SK-N-SH (cell line): ENCODE results near the gene TTC5.

Experiments used
- EZH2phosphoT487 ChIP-seq: fragments of 200-600 bp; sonication (generic); IDR thresholded peaks from 2 replicates; pipeline ENCODE4 v1.6.1; 2017; ENCODE audit warnings: low read depth, mixed run types, mild to moderate bottlenecking, antibody characterized with exemption, moderate library complexity, borderline replicate concordance
- FOSL2 ChIP-seq: IDR thresholded peaks from 2 replicates; pipeline ENCODE4 v1.4.0; 2012; ENCODE audit warnings: low read depth, mild to moderate bottlenecking, moderate library complexity, borderline replicate concordance
- JUND ChIP-seq: IDR thresholded peaks from 2 replicates; pipeline ENCODE4 v1.4.0; 2012
- POLR2AphosphoS5 ChIP-seq: IDR thresholded peaks from 2 replicates; pipeline ENCODE4 v1.6.1; 2012; ENCODE audit warnings: low read depth, low read length
- TF ChIP-seq, protein P1 (sequence below): fragments of 200-600 bp; sonication (generic); IDR thresholded peaks from 2 replicates; pipeline ENCODE4 v1.6.1; 2017; ENCODE audit warnings: antibody characterized with exemption, mild to moderate bottlenecking, moderate library complexity
- TF ChIP-seq, protein P2 (sequence below): IDR thresholded peaks from 2 replicates; pipeline ENCODE4 v1.6.1; 2012; ENCODE audit warnings: mild to moderate bottlenecking, low read depth, low read length, moderate library complexity

DNA sequence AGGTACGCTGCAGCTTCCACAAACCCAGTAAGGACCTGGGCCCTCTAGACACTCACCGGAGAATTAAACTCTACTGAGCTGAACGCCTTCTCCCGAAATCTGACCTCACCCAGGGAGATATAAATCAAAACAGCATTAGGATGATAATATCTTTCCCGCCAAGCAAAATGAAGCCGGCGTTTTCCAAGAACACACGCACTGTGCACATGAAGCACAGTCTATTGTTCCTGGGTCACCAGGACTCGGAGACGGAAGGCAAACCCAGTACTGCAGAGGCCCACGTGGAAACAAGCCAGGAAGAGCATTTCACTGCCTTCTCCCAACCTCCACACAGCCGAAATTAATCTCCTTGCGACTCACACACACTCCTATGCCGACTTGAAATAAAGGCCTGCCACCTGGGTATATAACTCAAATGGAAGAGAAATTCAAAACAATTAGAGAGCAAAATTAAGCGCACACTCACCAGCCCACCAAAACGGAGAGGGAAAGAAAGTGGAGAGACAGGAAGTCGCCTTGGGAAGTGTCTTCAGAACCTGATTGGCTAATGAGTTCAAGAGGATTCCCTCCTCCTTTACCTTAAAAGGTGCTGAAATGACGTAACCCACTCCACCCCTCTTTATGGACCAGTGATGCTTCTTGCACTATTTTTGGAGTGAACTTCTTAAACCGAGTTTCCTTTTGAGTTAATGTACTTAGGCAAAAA, 27.2 kb upstream of the TTC5 start, which contains the start of gene CCNB1IP1:
- TF ChIP-seq EZH2phosphoT487, result no peak
- TF ChIP-seq, protein P1, sequence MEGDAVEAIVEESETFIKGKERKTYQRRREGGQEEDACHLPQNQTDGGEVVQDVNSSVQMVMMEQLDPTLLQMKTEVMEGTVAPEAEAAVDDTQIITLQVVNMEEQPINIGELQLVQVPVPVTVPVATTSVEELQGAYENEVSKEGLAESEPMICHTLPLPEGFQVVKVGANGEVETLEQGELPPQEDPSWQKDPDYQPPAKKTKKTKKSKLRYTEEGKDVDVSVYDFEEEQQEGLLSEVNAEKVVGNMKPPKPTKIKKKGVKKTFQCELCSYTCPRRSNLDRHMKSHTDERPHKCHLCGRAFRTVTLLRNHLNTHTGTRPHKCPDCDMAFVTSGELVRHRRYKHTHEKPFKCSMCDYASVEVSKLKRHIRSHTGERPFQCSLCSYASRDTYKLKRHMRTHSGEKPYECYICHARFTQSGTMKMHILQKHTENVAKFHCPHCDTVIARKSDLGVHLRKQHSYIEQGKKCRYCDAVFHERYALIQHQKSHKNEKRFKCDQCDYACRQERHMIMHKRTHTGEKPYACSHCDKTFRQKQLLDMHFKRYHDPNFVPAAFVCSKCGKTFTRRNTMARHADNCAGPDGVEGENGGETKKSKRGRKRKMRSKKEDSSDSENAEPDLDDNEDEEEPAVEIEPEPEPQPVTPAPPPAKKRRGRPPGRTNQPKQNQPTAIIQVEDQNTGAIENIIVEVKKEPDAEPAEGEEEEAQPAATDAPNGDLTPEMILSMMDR, result no peak
- no peak for TF ChIP-seq FOSL2
- no peak for TF ChIP-seq JUND
- TF ChIP-seq POLR2AphosphoS5, result peak; percentile 82; the same call in 1 of the 2 replicates
- TF ChIP-seq, protein P2, sequence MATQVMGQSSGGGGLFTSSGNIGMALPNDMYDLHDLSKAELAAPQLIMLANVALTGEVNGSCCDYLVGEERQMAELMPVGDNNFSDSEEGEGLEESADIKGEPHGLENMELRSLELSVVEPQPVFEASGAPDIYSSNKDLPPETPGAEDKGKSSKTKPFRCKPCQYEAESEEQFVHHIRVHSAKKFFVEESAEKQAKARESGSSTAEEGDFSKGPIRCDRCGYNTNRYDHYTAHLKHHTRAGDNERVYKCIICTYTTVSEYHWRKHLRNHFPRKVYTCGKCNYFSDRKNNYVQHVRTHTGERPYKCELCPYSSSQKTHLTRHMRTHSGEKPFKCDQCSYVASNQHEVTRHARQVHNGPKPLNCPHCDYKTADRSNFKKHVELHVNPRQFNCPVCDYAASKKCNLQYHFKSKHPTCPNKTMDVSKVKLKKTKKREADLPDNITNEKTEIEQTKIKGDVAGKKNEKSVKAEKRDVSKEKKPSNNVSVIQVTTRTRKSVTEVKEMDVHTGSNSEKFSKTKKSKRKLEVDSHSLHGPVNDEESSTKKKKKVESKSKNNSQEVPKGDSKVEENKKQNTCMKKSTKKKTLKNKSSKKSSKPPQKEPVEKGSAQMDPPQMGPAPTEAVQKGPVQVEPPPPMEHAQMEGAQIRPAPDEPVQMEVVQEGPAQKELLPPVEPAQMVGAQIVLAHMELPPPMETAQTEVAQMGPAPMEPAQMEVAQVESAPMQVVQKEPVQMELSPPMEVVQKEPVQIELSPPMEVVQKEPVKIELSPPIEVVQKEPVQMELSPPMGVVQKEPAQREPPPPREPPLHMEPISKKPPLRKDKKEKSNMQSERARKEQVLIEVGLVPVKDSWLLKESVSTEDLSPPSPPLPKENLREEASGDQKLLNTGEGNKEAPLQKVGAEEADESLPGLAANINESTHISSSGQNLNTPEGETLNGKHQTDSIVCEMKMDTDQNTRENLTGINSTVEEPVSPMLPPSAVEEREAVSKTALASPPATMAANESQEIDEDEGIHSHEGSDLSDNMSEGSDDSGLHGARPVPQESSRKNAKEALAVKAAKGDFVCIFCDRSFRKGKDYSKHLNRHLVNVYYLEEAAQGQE, result no peak
